Measurements from ENCODE around the gene TEX12.
"Not testable (repeated sequence)": the region's sequence is repeated elsewhere in the genome, so short reads cannot be mapped to it uniquely, and the experiment has no call there.

TEX12 gene

GRCh38 chr11:112156956-112157766, 10.0 kb upstream of the TEX12 start:
- DNase-seq (ENCODE audit: low read depth in 2 of 2) = peak; percentile 95 to 99

GRCh38 chr11:112159098-112160065, 7.8 kb upstream of the TEX12 start:
- no peak overlapping the region for H3K4me3 ChIP-seq (replicated peaks in 1 of 2; ENCODE audit: low read depth in 2 of 2, low read length in 2 of 2)
- no peak for DNase-seq (ENCODE audit: low read depth in 2 of 2)
- TF ChIP-seq CTCF (IDR thresholded peaks at IDR 0.05; ENCODE audit: low read depth, low read length) = no peak

More at GRCh38 chr11:112156956-112157766, 10.0 kb upstream of the TEX12 start:
- no peak overlapping the region for H3K4me3 ChIP-seq (replicated peaks in 1 of 2; ENCODE audit: low read depth in 2 of 2, low read length in 2 of 2)
- TF ChIP-seq CTCF (IDR thresholded peaks at IDR 0.05; ENCODE audit: low read depth, low read length) = no peak

GRCh38 chr11:112160091-112160848, 6.9 kb upstream of the TEX12 start:
- no peak for TF ChIP-seq CTCF (IDR thresholded peaks at IDR 0.05; ENCODE audit: low read depth, low read length)
- no peak overlapping the region for H3K4me3 ChIP-seq (replicated peaks in 1 of 2; ENCODE audit: low read depth in 2 of 2, low read length in 2 of 2)
- DNase-seq (ENCODE audit: low read depth in 2 of 2) = no peak

- no peak for TF ChIP-seq CTCF (IDR thresholded peaks at IDR 0.05; ENCODE audit: low read depth, low read length)
- H3K4me3 ChIP-seq (replicated peaks in 1 of 2; ENCODE audit: low read depth in 2 of 2, low read length in 2 of 2) = no peak overlapping the region
- DNase-seq (ENCODE audit: low read depth in 2 of 2) = peak; percentile 32 to 42
These were observed 6.2 kb upstream of the TEX12 start for GRCh38 chr11:112161012-112161411.

GRCh38 chr11:112162200-112162599, 5.0 kb upstream of the TEX12 start:
- H3K4me3 ChIP-seq (replicated peaks in 1 of 2; ENCODE audit: low read depth in 2 of 2, low read length in 2 of 2); DNase-seq (ENCODE audit: low read depth in 2 of 2): not testable (repeated sequence)

- no peak for TF ChIP-seq CTCF (IDR thresholded peaks at IDR 0.05; ENCODE audit: low read depth, low read length)
- peak in 1 of 2 donors; percentile 33 for DNase-seq (ENCODE audit: low read depth in 2 of 2)
- no peak overlapping the region for H3K4me3 ChIP-seq (replicated peaks in 1 of 2; ENCODE audit: low read depth in 2 of 2, low read length in 2 of 2)
These were observed 4.2 kb upstream of the TEX12 start for GRCh38 chr11:112162761-112163546.
